LNCAP (cell line): Measurements from ENCODE around the gene ZNF3.

ENCODE experiments used
- TF ChIP-seq, protein P1 (sequence below): fragments of 450-650 bp; IDR thresholded peaks from 2 replicates; pipeline ENCODE4 v1.5.1; 2017; ENCODE audit warnings: mild to moderate bottlenecking

ZNF3 gene

DNA sequence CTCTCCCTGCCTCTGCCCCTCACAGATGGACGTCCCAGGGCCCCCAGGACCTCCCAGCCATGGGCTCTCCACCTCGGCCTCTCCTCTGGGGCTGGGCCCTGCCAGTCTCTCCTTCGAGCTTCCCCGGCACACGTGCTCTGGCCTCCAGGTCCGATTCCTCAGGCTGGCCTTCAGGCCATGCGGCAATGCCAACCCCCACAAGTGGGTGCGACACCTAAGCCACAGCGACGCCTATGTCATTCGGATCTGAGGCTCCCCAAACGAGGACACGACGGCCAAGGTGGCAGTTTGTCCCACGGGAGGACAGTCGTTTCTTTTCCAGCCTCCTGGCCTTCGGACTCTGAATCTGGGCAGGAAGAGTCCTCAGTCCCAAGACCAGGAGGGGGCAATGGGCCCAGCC, 25.1 kb upstream of the ZNF3 start:
- TF ChIP-seq, protein P1, sequence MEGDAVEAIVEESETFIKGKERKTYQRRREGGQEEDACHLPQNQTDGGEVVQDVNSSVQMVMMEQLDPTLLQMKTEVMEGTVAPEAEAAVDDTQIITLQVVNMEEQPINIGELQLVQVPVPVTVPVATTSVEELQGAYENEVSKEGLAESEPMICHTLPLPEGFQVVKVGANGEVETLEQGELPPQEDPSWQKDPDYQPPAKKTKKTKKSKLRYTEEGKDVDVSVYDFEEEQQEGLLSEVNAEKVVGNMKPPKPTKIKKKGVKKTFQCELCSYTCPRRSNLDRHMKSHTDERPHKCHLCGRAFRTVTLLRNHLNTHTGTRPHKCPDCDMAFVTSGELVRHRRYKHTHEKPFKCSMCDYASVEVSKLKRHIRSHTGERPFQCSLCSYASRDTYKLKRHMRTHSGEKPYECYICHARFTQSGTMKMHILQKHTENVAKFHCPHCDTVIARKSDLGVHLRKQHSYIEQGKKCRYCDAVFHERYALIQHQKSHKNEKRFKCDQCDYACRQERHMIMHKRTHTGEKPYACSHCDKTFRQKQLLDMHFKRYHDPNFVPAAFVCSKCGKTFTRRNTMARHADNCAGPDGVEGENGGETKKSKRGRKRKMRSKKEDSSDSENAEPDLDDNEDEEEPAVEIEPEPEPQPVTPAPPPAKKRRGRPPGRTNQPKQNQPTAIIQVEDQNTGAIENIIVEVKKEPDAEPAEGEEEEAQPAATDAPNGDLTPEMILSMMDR: no peak

DNA sequence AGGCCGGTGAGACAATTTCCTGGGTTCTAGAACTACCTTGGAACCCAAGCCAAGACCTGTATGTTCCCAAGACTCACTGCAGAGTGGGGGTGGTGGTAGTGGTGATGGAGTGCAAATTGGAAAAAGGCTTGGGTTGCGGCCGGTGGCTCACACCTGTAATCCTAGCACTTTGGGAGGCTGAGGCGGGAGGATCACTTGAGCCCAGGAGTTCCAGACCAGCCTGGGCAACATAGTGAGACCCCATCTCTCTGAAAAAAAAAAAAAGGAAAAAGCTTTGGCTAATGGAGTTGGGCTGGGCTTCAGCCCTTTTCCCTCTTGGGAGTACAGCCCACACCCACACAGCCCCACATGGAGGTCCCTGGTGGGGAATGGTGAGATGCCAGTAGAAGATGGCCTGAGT, 24.0 kb upstream of the ZNF3 start:
- TF ChIP-seq, protein P1: no peak

DNA sequence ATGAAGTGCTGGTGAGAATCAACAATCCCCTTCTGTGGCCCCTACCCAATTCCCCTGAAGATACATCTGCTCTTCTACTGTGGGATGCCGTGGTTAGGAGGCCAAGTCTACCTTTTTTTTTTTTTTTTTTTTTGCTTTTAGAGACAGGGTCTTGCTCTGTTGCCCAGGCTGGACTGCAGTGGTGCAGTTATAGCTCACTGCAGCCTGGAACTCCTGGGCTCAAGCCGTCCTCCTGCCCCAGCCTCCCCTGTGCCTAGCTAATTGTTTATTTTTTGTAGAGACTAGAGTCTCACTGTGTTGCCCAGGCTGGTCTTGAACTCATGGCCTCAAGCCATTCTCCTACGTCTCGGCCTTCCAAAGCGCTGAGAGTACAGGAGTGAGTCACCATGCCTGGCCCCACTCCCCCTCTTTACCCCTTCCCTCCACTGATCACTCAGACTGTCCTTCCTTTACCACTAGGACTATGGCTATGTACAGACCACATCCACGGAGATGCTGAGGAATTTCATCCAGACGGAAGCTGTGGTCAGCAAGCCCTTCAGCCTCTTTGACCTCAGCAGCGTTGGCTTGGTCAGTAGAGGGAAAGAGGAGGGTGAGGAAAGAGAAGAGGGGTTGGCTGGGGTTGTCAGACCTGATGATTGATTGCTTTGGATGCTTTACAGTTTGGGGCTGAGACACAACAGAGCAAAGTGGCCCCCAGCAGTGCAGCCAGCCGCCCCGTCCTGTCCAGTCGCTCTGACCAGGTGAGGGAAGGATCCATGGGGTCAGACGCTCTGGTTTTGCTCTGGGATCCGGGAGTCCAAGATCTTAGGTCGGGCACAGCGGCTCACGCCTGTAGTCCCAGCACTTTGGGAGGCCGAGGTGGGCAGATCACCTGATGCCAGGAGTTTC, 21.7 kb upstream of the ZNF3 start:
- TF ChIP-seq, protein P1: no peak

DNA sequence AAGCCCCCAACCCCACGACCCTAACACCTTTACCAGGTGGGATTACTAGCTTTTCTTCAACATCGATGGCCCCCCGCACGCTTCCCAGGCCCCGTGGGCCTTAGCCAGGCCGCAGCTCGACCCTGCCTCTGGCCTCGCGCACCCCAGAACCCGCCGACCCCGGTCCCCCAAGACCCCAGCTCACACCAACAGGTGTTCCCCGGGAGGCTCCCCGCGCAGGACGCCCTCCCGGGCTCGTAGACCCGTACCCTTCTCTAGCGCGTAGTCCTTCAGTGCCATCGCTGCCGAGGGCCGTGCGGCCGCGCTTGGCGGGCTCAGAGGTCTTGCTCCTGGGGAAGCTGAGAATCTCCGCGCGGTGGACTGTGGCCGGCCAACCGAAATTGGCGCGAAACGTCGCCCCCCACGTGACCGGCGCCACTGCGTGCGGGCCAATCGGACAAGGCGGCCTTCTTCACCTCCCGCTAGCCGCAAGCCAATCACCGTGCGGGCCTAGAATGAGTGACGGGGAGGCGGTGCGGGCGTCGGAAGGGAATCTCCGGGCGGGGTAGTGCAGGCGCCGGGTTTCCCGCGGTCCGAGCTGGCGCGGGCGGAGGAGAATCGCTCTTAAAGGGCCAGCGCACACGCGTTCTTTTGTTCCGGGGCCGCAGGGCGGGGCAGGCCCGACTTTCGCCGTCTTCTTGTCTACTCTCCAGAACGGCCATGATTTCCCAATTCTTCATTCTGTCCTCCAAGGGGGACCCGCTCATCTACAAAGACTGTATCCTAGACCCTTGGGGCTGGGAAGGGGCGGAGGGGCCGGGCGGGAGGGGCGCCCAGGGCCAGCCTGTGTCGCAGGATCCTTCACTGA, 19.7 kb upstream of the ZNF3 start, which contains the start of the genes AP4M1 and MCM7:
Gene AP4M1, plus strand, starts transcription at position 628 of the 847 bp plus-strand sequence. Its CDS starts 72 bp downstream, at position 700.
Gene MCM7, minus strand, starts transcription at position 382 of the 847 bp plus-strand sequence. Its CDS starts 103 bp downstream, at position 279.
- TF ChIP-seq, protein P1: no peak

DNA sequence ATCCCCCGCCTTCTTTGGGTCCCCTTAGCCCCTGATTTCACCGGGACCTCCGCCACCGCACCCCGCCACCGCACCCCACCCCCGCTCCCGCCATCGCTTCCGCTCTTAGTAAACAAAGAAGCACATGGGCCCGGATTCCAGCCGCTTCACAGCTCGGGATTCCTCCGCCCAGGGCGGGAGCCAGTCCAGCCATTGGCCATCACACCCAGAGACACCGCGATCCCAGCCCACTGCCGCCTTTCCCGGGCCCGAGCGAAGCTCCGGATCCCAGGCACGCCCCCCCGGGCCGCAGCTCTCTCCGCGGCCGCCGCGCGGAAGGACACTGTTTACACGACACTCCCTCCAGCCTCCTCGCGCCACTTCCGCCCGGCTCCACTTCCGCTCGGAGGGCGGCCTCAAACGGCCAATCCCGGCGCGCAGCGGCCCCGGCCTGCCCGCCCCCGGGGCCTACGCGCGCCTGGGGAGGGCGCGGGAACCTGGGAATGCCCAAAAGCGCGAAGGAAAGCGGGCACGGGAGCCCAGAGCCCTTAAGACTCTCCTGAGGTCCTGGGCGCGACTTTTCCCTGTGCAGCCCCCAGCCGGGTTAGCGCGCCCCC, 19.0 kb upstream of the ZNF3 start:
- TF ChIP-seq, protein P1: no peak

DNA sequence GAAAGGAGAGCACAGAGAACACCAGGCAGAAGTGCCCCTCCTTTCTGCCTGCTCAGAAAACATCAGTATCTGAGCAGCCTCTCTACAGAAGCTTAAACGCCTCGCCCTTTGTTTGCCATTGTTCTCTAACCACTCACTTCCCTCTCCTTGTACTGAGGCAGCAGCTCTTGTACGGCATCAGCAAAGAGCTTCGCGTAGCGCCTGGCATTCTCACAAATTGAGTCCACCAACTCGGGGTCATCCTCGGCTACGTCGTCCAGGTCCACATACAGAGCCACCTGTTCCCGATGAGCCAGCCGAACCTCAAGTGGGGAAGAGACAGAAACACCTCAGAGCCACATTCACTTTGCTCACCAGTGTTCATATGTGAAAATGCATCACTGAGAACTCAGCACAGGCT, 17.9 kb upstream of the ZNF3 start:
- TF ChIP-seq, protein P1: no peak

DNA sequence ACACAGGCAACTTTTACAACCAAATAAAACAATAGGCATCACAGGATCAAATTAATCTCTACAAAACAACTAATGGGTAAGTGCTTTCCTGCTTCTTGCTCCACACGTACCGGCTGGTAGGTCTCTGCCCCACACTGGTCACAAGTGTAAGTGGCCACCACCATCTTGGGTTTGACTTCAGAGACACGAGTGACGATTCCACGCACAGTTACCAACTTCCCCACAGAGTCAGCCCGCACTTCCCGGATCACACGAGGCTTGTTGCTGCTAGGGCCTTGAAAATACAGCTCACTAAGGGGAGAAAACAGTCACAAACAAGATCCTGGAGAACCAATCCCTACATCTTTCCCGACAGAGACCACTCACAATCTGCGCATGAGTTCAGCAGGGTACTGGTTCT, 17.4 kb upstream of the ZNF3 start:
- TF ChIP-seq, protein P1: no peak
